HG03103 (cell line): ENCODE data around the gene F11.
"Not testable (repeated sequence)": the region's sequence is repeated elsewhere in the genome, so short reads cannot be mapped to it uniquely, and the experiment has no call there.

Experiments used
- ATAC-seq: cut with Tn5 transposase; IDR thresholded peaks from one replicate; pipeline ENCODE4 v1.9.1; 2021; ENCODE audit warnings: low read depth; ENCODE audit not compliant: unreplicated experiment

The F11 gene

GRCh38 chr4:186297013-186297645 lies 31.1 kb downstream of the F11 start:
- ATAC-seq = no peak

- no peak for ATAC-seq
Measured at GRCh38 chr4:186298031-186298647, 32.1 kb downstream of the F11 start.

GRCh38 chr4:186299291-186299690 lies 33.3 kb downstream of the F11 start:
- ATAC-seq = no peak

- no peak for ATAC-seq
Measured at GRCh38 chr4:186300659-186301390, 34.8 kb downstream of the F11 start.

GRCh38 chr4:186304216-186304615 lies 38.2 kb downstream of the F11 start:
- no peak for ATAC-seq

GRCh38 chr4:186304866-186305505 lies 39.0 kb downstream of the F11 start:
- ATAC-seq = no peak

GRCh38 chr4:186307497-186307896 lies 41.5 kb downstream of the F11 start:
- ATAC-seq = no peak

- ATAC-seq = no peak
Measured at GRCh38 chr4:186307916-186308315, 41.9 kb downstream of the F11 start.

- no peak for ATAC-seq
Measured at GRCh38 chr4:186318481-186318880, 52.5 kb downstream of the F11 start.

GRCh38 chr4:186324660-186325059 lies 58.7 kb downstream of the F11 start:
- ATAC-seq = not testable (repeated sequence)

- no peak for ATAC-seq
Measured at GRCh38 chr4:186326391-186326790, 60.4 kb downstream of the F11 start.

- no peak for ATAC-seq
Measured at GRCh38 chr4:186329372-186329771, 63.4 kb downstream of the F11 start.

- no peak for ATAC-seq
Measured at GRCh38 chr4:186330368-186330767, 64.4 kb downstream of the F11 start.

GRCh38 chr4:186335793-186336192 lies 69.8 kb downstream of the F11 start:
- no peak for ATAC-seq
